IPS DF 6.9 (cell line): ENCODE results near the gene MYO16.
"Not testable (repeated sequence)": the region's sequence is repeated elsewhere in the genome, so short reads cannot be mapped to it uniquely, and the experiment has no call there.

Source experiments
- DNase-seq: peaks from one replicate; pipeline ENCODE4 v3.0.0-alpha.2; 2013; ENCODE audit warnings: low read depth, low spot score
- H3K27ac ChIP-seq: one replicate; pipeline ENCODE4 v1.5.1; 2013; ENCODE audit warnings: low read length, control low read depth
- H3K27me3 ChIP-seq: 2 replicates; pipeline ENCODE4 v1.6.1; 2013; ENCODE audit warnings: mild to moderate bottlenecking, low read length; ENCODE audit not compliant: control insufficient read depth, insufficient read depth
- H3K36me3 ChIP-seq: 2 replicates; pipeline ENCODE4 v1.6.1; 2013; ENCODE audit warnings: low read length; ENCODE audit not compliant: control insufficient read depth, insufficient read depth
- H3K4me1 ChIP-seq: 2 replicates; pipeline ENCODE4 v1.6.1; 2013; ENCODE audit warnings: low read length; ENCODE audit not compliant: control insufficient read depth, insufficient read depth
- H3K4me3 ChIP-seq: 2 replicates; pipeline ENCODE4 v1.5.1; 2013; ENCODE audit warnings: mild to moderate bottlenecking, low read length
- H3K9me3 ChIP-seq: 2 replicates; pipeline ENCODE4 v1.6.1; 2013; ENCODE audit warnings: low read length, inconsistent platforms; ENCODE audit not compliant: control insufficient read depth, insufficient read depth
- WGBS: extraction: QIAGEN DNeasy Blood & Tissue Kit; methylation state at CpG from one replicate; pipeline ENCODE4 v1.1.7; 2013; ENCODE audit warnings: mixed read lengths, missing lambda C conversion rate; ENCODE audit not compliant: insufficient read length, insufficient coverage; 5-methylcytosine and 5-hydroxymethylcytosine counted together

Gene MYO16

DNA sequence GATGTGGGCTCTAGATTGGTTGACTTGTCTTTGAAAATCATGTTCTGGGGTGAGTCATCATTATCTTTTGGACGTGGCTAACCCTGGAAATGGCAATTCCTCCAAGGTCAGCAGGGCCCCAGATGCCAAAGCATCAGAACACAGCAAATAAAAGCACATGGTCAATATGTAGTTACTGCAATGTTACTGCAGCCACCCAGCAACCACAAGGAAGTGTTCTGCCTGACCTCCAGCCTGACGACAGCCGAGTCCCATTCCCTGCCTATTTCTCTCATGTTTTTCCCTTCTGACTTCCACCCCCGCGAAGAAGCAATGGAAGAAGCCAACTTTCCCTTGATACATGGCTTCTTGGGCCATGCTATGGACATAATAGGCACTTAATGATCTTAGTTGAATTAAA lies 579.1 kb downstream of the MYO16 start:
- H3K4me1 ChIP-seq = no peaks in the 10 kb centered on the region
- H3K36me3 ChIP-seq = no peaks in the 10 kb centered on the region
- no peak for DNase-seq
- no peaks in the 10 kb centered on the region for H3K27me3 ChIP-seq
- WGBS = no CpG with 5 or more reads among the region's 5 CpGs
- no peak overlapping the region for H3K27ac ChIP-seq
- H3K9me3 ChIP-seq = no peaks in the 10 kb centered on the region
- H3K4me3 ChIP-seq = no peak overlapping the region

DNA sequence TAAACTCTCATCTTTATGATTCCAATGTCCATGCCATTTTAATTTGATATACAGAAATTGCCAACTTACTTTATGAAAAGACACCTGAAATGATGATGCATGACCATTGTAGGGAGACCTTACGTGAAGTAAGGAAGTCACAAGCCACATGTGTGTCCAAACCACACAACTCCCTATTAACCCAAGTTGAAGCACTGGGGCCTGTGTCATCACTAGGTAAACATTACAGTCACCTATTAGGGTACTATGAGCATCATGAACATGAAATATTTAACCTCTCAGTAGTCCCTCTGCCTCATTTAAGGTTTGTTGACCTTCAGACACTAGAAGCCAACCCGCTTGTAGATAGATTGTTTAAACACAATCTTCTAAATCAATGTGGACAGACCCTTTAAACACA lies 580.1 kb downstream of the MYO16 start:
- no peak overlapping the region for H3K4me3 ChIP-seq
- WGBS = no CpG with 5 or more reads among the region's 2 CpGs
- H3K27me3 ChIP-seq = no peaks in the 10 kb centered on the region
- no peaks in the 10 kb centered on the region for H3K9me3 ChIP-seq
- H3K4me1 ChIP-seq = no peaks in the 10 kb centered on the region
- no peak for DNase-seq
- no peak overlapping the region for H3K27ac ChIP-seq
- no peaks in the 10 kb centered on the region for H3K36me3 ChIP-seq

DNA sequence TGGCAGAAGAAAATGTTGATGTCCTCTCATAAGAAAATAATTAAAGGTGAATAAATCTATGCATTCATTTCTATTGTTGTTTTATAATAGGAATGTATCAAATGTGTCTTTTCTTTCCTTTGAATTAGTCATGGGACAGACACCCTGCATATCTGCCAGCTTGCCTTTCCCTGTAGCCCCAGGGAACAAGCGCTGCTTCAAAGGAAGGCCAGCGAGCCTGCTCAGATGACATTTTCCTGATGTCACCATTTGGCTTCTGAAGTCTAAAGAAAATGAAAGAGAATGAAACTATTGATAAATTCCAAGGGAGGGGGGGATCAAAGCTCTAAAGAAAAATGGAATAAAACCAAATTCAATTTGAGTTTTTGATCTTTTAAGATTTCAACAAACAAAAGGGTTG lies 582.2 kb downstream of the MYO16 start:
- no peak overlapping the region for H3K27ac ChIP-seq
- no peaks in the 10 kb centered on the region for H3K9me3 ChIP-seq
- H3K27me3 ChIP-seq = no peaks in the 10 kb centered on the region
- no peak overlapping the region for H3K4me3 ChIP-seq
- no CpG with 5 or more reads among the region's 2 CpGs for WGBS
- no peaks in the 10 kb centered on the region for H3K4me1 ChIP-seq
- DNase-seq = no peak
- no peaks in the 10 kb centered on the region for H3K36me3 ChIP-seq

DNA sequence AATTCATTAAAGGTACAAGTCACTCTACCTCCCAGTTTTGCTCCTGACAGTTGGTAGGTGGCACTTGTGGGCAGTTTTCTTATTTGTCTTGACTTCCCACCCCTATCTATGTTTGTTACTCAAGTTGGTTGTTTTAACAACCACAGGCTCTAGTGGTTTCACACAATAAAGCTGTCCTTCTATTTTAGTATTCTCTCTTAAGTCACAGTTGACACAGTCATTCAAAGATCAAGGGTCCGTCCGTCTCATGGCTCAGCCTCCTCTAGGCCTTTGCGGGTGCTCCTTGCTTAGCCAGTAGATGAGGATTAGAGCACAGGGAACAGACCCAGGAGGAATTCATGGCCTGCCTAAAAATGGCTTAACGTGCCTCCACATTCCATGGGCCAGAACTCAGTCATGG lies 583.2 kb downstream of the MYO16 start:
- Histone ChIP-seq H3K4me1 (no peaks in the 10 kb centered on the region), H3K36me3 (no peaks in the 10 kb centered on the region), H3K27ac (no peak overlapping the region), H3K4me3 (no peak overlapping the region), H3K27me3 (no peaks in the 10 kb centered on the region), H3K9me3 (no peaks in the 10 kb centered on the region)
- no peak for DNase-seq
- no CpG with 5 or more reads among the region's 4 CpGs for WGBS

DNA sequence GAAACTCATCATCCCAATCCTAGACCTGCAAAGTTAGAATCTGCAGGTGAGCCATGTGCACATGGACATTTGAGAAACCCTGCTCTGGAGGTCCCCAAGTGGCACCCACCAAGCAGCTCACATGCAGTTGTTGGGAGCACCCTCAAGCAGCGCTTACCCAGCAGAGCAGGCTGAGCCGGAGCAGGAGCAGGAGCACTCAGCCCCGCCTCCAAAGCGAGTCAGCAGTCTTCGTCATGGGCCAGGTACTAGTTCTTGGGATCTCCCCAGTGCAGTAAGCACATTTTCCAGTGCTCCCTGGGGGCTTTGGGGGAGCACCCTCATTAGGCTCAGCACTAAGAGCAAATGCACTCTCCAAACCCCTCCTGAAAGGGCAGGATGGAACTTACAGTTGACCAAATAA lies 584.3 kb downstream of the MYO16 start:
- no peaks in the 10 kb centered on the region for H3K27me3 ChIP-seq
- no peak for DNase-seq
- no peaks in the 10 kb centered on the region for H3K36me3 ChIP-seq
- H3K4me1 ChIP-seq = no peaks in the 10 kb centered on the region
- no CpG with 5 or more reads among the region's 5 CpGs for WGBS
- H3K4me3 ChIP-seq = no peak overlapping the region
- H3K9me3 ChIP-seq = no peaks in the 10 kb centered on the region
- no peak overlapping the region for H3K27ac ChIP-seq

DNA sequence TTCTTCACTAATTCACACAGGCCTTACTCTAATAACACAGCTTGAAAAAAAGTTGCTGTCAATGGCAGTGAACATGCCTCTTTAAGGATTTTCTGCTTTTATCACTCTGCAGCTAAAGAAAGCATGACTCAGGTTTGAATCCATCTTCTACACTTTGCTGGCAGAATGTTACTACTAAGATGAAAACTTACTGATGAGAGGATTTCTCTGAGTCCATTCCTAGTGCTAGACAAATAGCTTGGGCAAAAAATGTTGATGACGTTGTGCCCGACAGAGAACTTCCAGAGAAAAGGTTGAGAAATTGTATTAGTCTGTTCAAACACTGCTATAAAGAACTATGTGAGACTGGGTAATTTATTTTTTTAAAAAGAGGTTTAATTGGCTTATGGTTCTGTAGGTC lies 585.0 kb downstream of the MYO16 start:
- H3K4me1 ChIP-seq = no peaks in the 10 kb centered on the region
- no CpG with 5 or more reads among the region's 2 CpGs for WGBS
- no peaks in the 10 kb centered on the region for H3K36me3 ChIP-seq
- no peak overlapping the region for H3K4me3 ChIP-seq
- no peaks in the 10 kb centered on the region for H3K9me3 ChIP-seq
- DNase-seq = no peak
- H3K27me3 ChIP-seq = no peaks in the 10 kb centered on the region
- no peak overlapping the region for H3K27ac ChIP-seq

DNA sequence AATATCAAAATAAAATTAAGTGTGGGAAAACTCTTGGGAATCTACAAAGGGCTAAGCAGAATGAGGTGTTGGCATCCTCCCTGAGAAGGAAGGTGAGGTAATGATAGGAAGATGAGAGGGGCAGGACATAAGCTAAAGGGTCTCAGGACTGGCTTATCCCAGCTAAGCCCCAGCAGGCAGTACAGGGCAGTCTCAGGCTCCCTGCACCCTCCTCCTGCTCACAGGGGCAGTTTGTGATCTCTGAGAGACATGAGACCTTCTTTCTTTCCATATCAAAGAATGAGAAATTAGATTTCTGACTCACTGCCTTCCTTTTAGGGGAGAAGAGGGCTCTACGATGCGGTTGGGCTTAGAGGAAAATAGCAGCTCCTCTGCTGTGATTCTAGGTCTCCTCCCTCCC lies 586.0 kb downstream of the MYO16 start:
- Histone ChIP-seq H3K27ac (no peak overlapping the region), H3K27me3 (no peaks in the 10 kb centered on the region), H3K4me1 (no peaks in the 10 kb centered on the region), H3K9me3 (no peaks in the 10 kb centered on the region), H3K36me3 (no peaks in the 10 kb centered on the region), H3K4me3 (no peak overlapping the region)
- WGBS = no CpG with 5 or more reads among the region's 2 CpGs
- no peak for DNase-seq

DNA sequence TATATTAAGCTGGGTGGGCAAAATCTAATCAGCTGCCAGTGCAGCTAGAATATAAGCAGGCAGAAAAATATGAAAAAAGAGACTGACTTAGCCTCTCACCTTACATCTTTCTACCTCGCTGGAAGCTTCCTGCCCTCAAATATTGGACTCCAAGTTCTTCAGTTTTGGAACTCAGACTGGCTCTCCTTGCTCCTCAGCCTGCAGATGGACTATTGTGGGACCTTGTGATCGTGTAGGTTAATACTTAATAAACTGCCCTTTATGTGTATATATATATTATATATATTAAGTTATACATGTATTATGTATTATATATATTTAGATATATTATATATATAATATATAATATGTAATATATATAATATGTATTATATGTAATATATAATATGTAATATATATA lies 588.1 kb downstream of the MYO16 start:
- not testable (repeated sequence) for H3K4me3 ChIP-seq, H3K27ac ChIP-seq, H3K4me1 ChIP-seq, H3K36me3 ChIP-seq, H3K9me3 ChIP-seq, DNase-seq, H3K27me3 ChIP-seq
- no CpG with 5 or more reads among the region's 2 CpGs for WGBS

DNA sequence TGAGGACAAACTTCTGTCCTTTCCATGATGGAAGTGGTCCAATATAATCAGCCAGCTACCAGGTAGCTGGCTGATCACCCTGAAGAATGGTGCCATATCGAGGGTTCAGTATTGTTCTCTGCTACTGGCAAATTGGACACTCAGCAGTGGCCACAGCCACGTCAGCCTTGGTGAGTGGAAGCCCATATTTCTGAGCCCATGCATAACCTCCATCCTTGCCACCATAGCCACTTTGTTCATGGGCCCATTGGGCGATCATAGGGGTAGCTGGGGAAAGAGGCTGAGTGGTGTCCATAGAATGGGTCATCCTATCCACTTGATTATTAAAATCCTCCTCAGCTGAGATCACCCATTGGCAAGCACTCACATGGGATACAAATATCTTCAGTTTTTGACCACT lies 591.2 kb downstream of the MYO16 start:
- H3K27ac ChIP-seq = no peak overlapping the region
- DNase-seq = no peak
- no peaks in the 10 kb centered on the region for H3K36me3 ChIP-seq
- no peak overlapping the region for H3K4me3 ChIP-seq
- no CpG with 5 or more reads among the region's 3 CpGs for WGBS
- H3K4me1 ChIP-seq = no peaks in the 10 kb centered on the region
- H3K27me3 ChIP-seq = no peaks in the 10 kb centered on the region
- H3K9me3 ChIP-seq = no peaks in the 10 kb centered on the region

DNA sequence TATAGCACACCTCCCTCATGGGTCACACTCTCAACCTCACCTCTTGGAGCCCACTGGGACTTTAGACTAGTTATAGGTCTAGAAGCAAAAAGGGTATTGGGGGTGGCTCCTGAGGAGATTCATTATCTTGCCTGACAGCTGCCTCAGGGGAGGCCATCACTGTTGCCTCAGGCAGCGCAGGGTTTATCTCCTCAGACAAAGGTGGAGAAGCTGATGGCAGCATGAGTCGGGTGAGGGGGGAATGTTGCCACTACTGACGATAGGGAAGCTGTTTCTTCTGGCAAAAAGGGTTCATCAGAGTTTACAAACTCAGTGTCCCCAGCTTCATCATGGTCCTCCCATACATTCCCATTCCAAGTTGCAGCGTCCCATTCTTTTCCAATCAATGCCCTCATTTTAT lies 594.6 kb downstream of the MYO16 start:
- Histone ChIP-seq H3K4me3 (no peak overlapping the region), H3K4me1 (no peaks in the 10 kb centered on the region), H3K27me3 (no peaks in the 10 kb centered on the region), H3K36me3 (no peaks in the 10 kb centered on the region), H3K9me3 (no peaks in the 10 kb centered on the region), H3K27ac (no peak overlapping the region)
- no peak for DNase-seq
- no CpG with 5 or more reads among the region's 4 CpGs for WGBS

DNA sequence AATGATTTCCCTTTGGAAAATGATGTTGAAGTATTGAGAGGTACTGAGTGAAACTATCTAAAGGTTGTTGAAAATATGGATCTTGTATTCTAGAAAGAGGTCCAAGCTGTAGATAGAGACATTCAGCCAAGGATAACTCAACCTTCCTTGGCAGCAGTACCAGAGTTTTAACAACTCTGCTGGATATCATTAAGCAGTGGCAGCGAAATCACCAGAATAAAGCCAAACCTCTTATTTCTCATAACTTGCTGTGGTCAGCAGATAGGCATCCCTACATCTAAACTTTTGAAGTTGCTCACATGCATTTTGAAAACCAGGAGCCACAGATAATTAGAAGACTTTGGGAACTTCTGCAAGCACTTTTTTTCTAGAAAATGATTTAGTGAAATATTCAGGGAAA lies 597.2 kb downstream of the MYO16 start:
- DNase-seq = no peak
- Histone ChIP-seq H3K9me3 (no peaks in the 10 kb centered on the region), H3K36me3 (no peaks in the 10 kb centered on the region), H3K4me3 (no peak overlapping the region), H3K27me3 (no peaks in the 10 kb centered on the region), H3K4me1 (no peaks in the 10 kb centered on the region), H3K27ac (no peak overlapping the region)
- no CpG with 5 or more reads among the region's 1 CpG for WGBS
